K562 (cell line): Measurements from ENCODE around the gene PASD1. TPM values are rescaled to one million over a fixed set of nuclear protein-coding genes. Genes with fewer than 3 reads are reported as not detected.

Source experiments
- ATAC-seq: fragments of 200-7000 bp; cut with Tn5 transposase; 3 replicates; pipeline ENCODE4 v1.9.1; 2020; ENCODE audit warnings: moderate library complexity
- BruUV-seq: library from RNA; stranded (reverse); fragments of 400-500 nt; replicated peaks from 2 replicates; lab custom pipeline; 2021; lab: Mats Ljungman, UMichigan
- CTCF ChIA-PET: fragments of 300-600 bp; formaldehyde crosslinking; extraction: SDS; loops from one replicate; lab custom pipeline; 2021; ENCODE audit warnings: low intra/inter-chr PET ratio; lab: Yijun Ruan, JAX
- POLR2A ChIA-PET: fragments of 300-600, 350-650 bp; sonication (Branson Sonifier 250); formaldehyde crosslinking; extraction: SDS; loops from one replicate; lab custom pipeline; 2021; ENCODE audit warnings: antibody characterized with exemption, inconsistent platforms; lab: Yijun Ruan, JAX
- DNase-seq, 4 experiments: peaks; one replicate each; pipeline versions ENCODE4 v3.0.0 to v3.0.0-alpha.2; 2011 to 2018; ENCODE audit warnings: low spot score in 3 of 4, mixed read lengths in 3 of 4; ENCODE audit errors: extremely low read depth in 1 of 4
- FAIRE-seq: peaks from 2 replicates; lab custom pipeline; 2011; peaks lifted over from hg19 to GRCh38; lab: Jason Lieb, UNC
- H2AFZ ChIP-seq: 2 replicates; pipeline ENCODE4 v1.6.0; 2011; ENCODE audit warnings: low read depth, low read length, control low read depth, inconsistent platforms
- H3K27ac ChIP-seq: fragments of 200-600 bp; 3 replicates; pipeline ENCODE4 v1.8.0; 2011; ENCODE audit warnings: low read depth, mild to moderate bottlenecking, control low read depth, inconsistent platforms, low read length, moderate library complexity, mixed read lengths; ENCODE audit errors: extremely low read depth
- H3K27me3 ChIP-seq, 2 experiments: fragments of 300-600 bp in 1 of 2; 2 replicates in 1 of 2; 3 replicates in 1 of 2; pipeline versions ENCODE4 v1.6.0 to v1.8.0; 2011; ENCODE audit warnings: inconsistent platforms in 2 of 2, low read length in 2 of 2, mild to moderate bottlenecking in 1 of 2, mixed read lengths in 1 of 2, moderate library complexity in 1 of 2; ENCODE audit not compliant: control insufficient read depth in 2 of 2, insufficient read depth in 2 of 2
- H3K36me3 ChIP-seq: fragments of 300-600 bp; 3 replicates; pipeline ENCODE4 v1.8.0; 2011; ENCODE audit warnings: mild to moderate bottlenecking, low read length, inconsistent platforms; ENCODE audit not compliant: control insufficient read depth, insufficient read depth
- H3K4me1 ChIP-seq, 2 experiments: fragments of 200-600 bp in 1 of 2; replicated peaks in 1 of 2; 2 replicates in 1 of 2; 3 replicates in 1 of 2; pipeline versions ENCODE4 v1.5.1 to v1.8.0; 2011; ENCODE audit warnings: inconsistent platforms in 2 of 2, low read length in 2 of 2, mild to moderate bottlenecking in 1 of 2, mixed read lengths in 1 of 2, moderate library complexity in 1 of 2; ENCODE audit not compliant: control insufficient read depth in 2 of 2, insufficient read depth in 2 of 2
- H3K4me2 ChIP-seq: 2 replicates; pipeline ENCODE4 v1.6.1; 2011; ENCODE audit warnings: low read length, control low read depth, inconsistent platforms, mixed read lengths; ENCODE audit not compliant: insufficient read depth
- H3K4me3 ChIP-seq: fragments of 200-600 bp; sonication (generic), shearing (Covaris generic); 2 replicates; pipeline ENCODE4 v1.5.1; 2016; ENCODE audit warnings: control low read depth, inconsistent platforms
- H3K79me2 ChIP-seq: fragments of 200-600 bp; 3 replicates; pipeline ENCODE4 v1.8.0; 2011; ENCODE audit warnings: low read length, inconsistent platforms; ENCODE audit not compliant: control insufficient read depth, insufficient read depth
- H3K9ac ChIP-seq, 2 experiments: 2 replicates each; pipeline versions ENCODE4 v1.6.0 to v1.6.1; 2011; ENCODE audit warnings: low read depth in 2 of 2, low read length in 2 of 2, control low read depth in 1 of 2, inconsistent platforms in 1 of 2, mild to moderate bottlenecking in 1 of 2, mixed read lengths in 1 of 2; ENCODE audit not compliant: insufficient read depth in 1 of 2
- H3K9me1 ChIP-seq: one replicate; pipeline ENCODE4 v1.6.0; 2011; ENCODE audit warnings: inconsistent platforms, mild to moderate bottlenecking, low read length, moderate library complexity; ENCODE audit not compliant: control insufficient read depth, insufficient read depth
- H3K9me3 ChIP-seq: replicated peaks from 2 replicates; pipeline ENCODE4 v1.5.1; 2011; ENCODE audit warnings: low read depth, low read length, inconsistent platforms; ENCODE audit not compliant: control insufficient read depth, insufficient read depth
- H4K20me1 ChIP-seq: replicated peaks from 2 replicates; pipeline ENCODE4 v1.6.1; 2011; ENCODE audit warnings: low read length, inconsistent platforms, mixed read lengths; ENCODE audit not compliant: control insufficient read depth, insufficient read depth
- ARNT ChIP-seq, 2 experiments: fragments of 450-650 bp; IDR thresholded peaks; 2 replicates each; pipeline ENCODE4 v1.6.1; 2016; ENCODE audit warnings: mild to moderate bottlenecking in 1 of 2
- CCNT2 ChIP-seq: IDR thresholded peaks from 2 replicates; pipeline ENCODE4 v1.6.1; 2011; ENCODE audit warnings: borderline replicate concordance, low read depth, mild to moderate bottlenecking, moderate library complexity, mixed read lengths, low read length; ENCODE audit not compliant: insufficient read length; ENCODE audit errors: extremely low read depth
- EP300 ChIP-seq: IDR thresholded peaks from 2 replicates; pipeline ENCODE4 v1.6.1; 2012; ENCODE audit warnings: low read length, improper control_type of control experiment
- ETV6 ChIP-seq, 3 experiments: fragments of 150-350 bp in 1 of 3; sonication (generic) in 1 of 3; formaldehyde crosslinking in 1 of 3; IDR thresholded peaks; 2 replicates each; pipeline versions ENCODE4 v1.6.1 to v1.8.0; 2014 to 2022; ENCODE audit warnings: borderline replicate concordance in 2 of 3, low read depth in 2 of 3, antibody characterized with exemption in 1 of 3, low read length in 1 of 3, mild to moderate bottlenecking in 1 of 3, missing genetic modification reagents in 1 of 3
- HNRNPK ChIP-seq: fragments of 200-400 bp; formaldehyde crosslinking; IDR thresholded peaks from one replicate; pipeline ENCODE4 v1.6.1; 2018; ENCODE audit warnings: mild to moderate bottlenecking, low read depth, low read length; ENCODE audit not compliant: poor library complexity, severe bottlenecking
- MCM7 ChIP-seq, 2 experiments: fragments of 450-650 bp; IDR thresholded peaks; 2 replicates each; pipeline ENCODE4 v1.6.1; 2016 to 2018
- MTA2 ChIP-seq: fragments of 450-650 bp; IDR thresholded peaks from 2 replicates; pipeline ENCODE4 v1.6.1; 2016; ENCODE audit warnings: low read depth
- NFYB ChIP-seq: IDR thresholded peaks from 2 replicates; pipeline ENCODE4 v1.6.1; 2011; ENCODE audit warnings: mild to moderate bottlenecking, moderate library complexity; ENCODE audit not compliant: insufficient read length; ENCODE audit errors: extremely low read depth
- NR1H2 ChIP-seq: sonication (generic); formaldehyde crosslinking; IDR thresholded peaks from 2 replicates; pipeline ENCODE4 v1.4.0; 2020; ENCODE audit warnings: mild to moderate bottlenecking, missing genetic modification reagents
- POLR3G ChIP-seq: IDR thresholded peaks from 2 replicates; pipeline ENCODE4 v1.6.1; 2011; ENCODE audit not compliant: insufficient read length, insufficient replicate concordance; ENCODE audit errors: extremely low read depth
- PRPF4 ChIP-seq: fragments of 200-400 bp; formaldehyde crosslinking; IDR thresholded peaks from one replicate; pipeline ENCODE4 v1.6.1; 2017; ENCODE audit warnings: low read length, low read depth, mild to moderate bottlenecking; ENCODE audit not compliant: insufficient read depth, poor library complexity, severe bottlenecking
- RBM39 ChIP-seq: fragments of 200-400 bp; formaldehyde crosslinking; optimal IDR thresholded peaks from 2 replicates; pipeline ENCODE3; 2018; ENCODE audit warnings: low read depth, low read length
- ZNF253 ChIP-seq: fragments of 250-450 bp; sonication (Bioruptor Pico); conservative IDR thresholded peaks from 2 replicates; pipeline ENCODE4 v1.6.1; 2021; ENCODE audit warnings: mild to moderate bottlenecking
- WGBS: fragments of 100-300 bp; shearing (Covaris generic); methylation state at CpG from one replicate; pipeline ENCODE4 v1.1.6; 2016; ENCODE audit warnings: low coverage, mixed read lengths; ENCODE audit not compliant: insufficient coverage; ENCODE audit errors: missing lambda C conversion rate; 5-methylcytosine and 5-hydroxymethylcytosine counted together
- in situ Hi-C: fragments of 300-500 bp; cut with MboI; formaldehyde crosslinking; loops from 4 replicates; pipeline ENCODE4 v1.15.0; 2018; ENCODE audit warnings: inconsistent platforms, mixed read lengths
- intact Hi-C: fragments of 100-400 bp; cut with micrococcal nuclease; formaldehyde crosslinking; loops from 2 replicates; pipeline ENCODE4 v1.14.2; 2022
- polyA plus RNA-seq, 8 experiments: library from polyadenylated mRNA; depleted of rRNA in 4 of 8; stranded (reverse) in 5 of 8; unstranded in 3 of 8; fragments of >200 nt; fragmentation: Nextera tagmentation in 2 of 8; fragmentation: Illumina TruSeq in 1 of 8; extraction: Ambion mirVana in 2 of 8; extraction: Trizol in 1 of 8; gene quantifications; 2 replicates each; pipeline versions ENCODE4 v1.2.1 to v1.2.3, GENCODE V29; 2011 to 2014; ENCODE audit warnings: inconsistent platforms in 1 of 8, missing spikeins in 1 of 8
- total RNA-seq, 7 experiments: library from RNA; depleted of rRNA in 6 of 7; stranded (reverse); fragments of >200 nt in 6 of 7; fragmentation: Illumina TruSeq in 2 of 7; extraction: Trizol in 2 of 7; gene quantifications; 2 replicates each; pipeline versions ENCODE4 v1.2.1 to v1.2.3, GENCODE V29; 2011 to 2021; ENCODE audit warnings: low replicate concordance in 1 of 7
- TF ChIP-seq, protein P1 (sequence below): fragments of 250-450 bp; sonication (Bioruptor Pico); IDR thresholded peaks from 2 replicates; pipeline ENCODE4 v1.9.0; 2021; ENCODE audit warnings: mild to moderate bottlenecking

PASD1 gene
- total and polyA plus RNA-seq, 9 of the 15 experiments (the other 6 are each of a cell fraction or from before 2014, with no cell fraction given), result 1.7 to 12.8 (median 9.6) TPM

DNA sequence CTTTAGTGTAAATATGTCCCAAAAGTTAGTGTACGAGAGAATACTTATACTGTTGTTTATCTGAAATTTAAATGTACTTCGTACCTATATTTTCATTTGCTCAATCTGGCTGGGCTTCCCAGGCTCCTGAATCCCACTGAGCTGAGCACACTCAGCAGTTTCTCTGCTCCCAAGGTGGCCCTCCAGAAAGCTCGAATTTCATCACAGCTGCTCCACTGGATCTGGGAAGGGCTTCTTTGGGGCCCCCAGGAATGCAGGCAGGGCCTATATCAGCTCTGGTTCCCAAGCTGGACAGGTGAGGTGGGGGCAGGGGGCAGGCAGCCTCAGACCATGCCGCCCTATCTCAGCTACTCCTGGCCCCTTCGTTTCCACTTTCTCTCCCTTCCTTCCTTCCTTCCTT lies 150.9 kb downstream of the PASD1 start:
- ChIA-PET CTCF (interaction anchor here (1.2 kb wide), 1 partner anchor 1201 kb away, joined by 3 read pairs; no protein-coding TSS in a partner anchor), POLR2A (no interaction called here)
- FAIRE-seq (no peak), ATAC-seq (no peak), DNase-seq (no peak)
- BruUV-seq, result no TSS peak
- Histone ChIP-seq H3K9ac (no peak overlapping the region), H3K4me3 (no peak overlapping the region), H4K20me1 (no peaks in the 10 kb centered on the region), H3K27ac (no peak overlapping the region), H3K27me3 (peaks cover 0 to 6% of the 10 kb centered on the region in 2 experiments; a peak in 3 of 5 replicates), H3K9me1 (no peaks in the 10 kb centered on the region), H2AFZ (no peak overlapping the region), H3K4me2 (no peak overlapping the region), H3K79me2 (no peaks in the 10 kb centered on the region), H3K36me3 (no peaks in the 10 kb centered on the region), H3K4me1 (no peaks in the 10 kb centered on the region; a peak in 1 of 5 replicates), H3K9me3 (no peaks in the 10 kb centered on the region)
- in situ Hi-C loops (no loop called here), intact Hi-C loops (no loop called here)
- TF ChIP-seq CCNT2 (no peak), MTA2 (no peak), RBM39 (no peak), ZNF253 (no peak), POLR3G (no peak), PRPF4 (no peak), ARNT (IDR thresholded peaks at IDR 0.05) (no peak), HNRNPK (no peak), NFYB (no peak), EP300 (no peak), NR1H2 (no peak), MCM7 (IDR thresholded peaks at IDR 0.05) (no peak), ETV6 (IDR thresholded peaks at IDR 0.05; ENCODE audit: borderline replicate concordance in 1 of 2, low read depth in 2 of 2, low read length in 1 of 2) (no peak), ETV6 (CRISPR knock-in tag; IDR thresholded peaks at IDR 0.05; ENCODE audit: borderline replicate concordance) (no peak)
- TF ChIP-seq, protein P1, sequence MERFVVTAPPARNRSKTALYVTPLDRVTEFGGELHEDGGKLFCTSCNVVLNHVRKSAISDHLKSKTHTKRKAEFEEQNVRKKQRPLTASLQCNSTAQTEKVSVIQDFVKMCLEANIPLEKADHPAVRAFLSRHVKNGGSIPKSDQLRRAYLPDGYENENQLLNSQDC (CRISPR knock-in tag), result no peak
- WGBS, result 3% methylated on average over 3 of the region's 5 CpGs
